GM23338 (cell line): ENCODE data around the gene MAD1L1.

ENCODE experiments used
- EZH2 ChIP-seq: fragments of 200-600 bp; sonication (generic); IDR thresholded peaks from one replicate; pipeline ENCODE4 v1.8.0; 2017; ENCODE audit warnings: antibody characterized with exemption, mild to moderate bottlenecking, low read depth; ENCODE audit not compliant: unreplicated experiment
- JUNB ChIP-seq: IDR thresholded peaks from one replicate; pipeline ENCODE4 v1.6.1; 2016; ENCODE audit warnings: antibody characterized with exemption; ENCODE audit not compliant: unreplicated experiment
- TF ChIP-seq, protein P1 (sequence below), 2 experiments: fragments of 200-600 bp in 1 of 2; sonication (generic) in 1 of 2; conservative IDR thresholded peaks; 2 replicates each; pipeline versions ENCODE4 v1.5.1 to v1.6.1; 2016 to 2017; ENCODE audit warnings: antibody characterized with exemption in 2 of 2, low read depth in 2 of 2, mild to moderate bottlenecking in 2 of 2, moderate library complexity in 1 of 2

GRCh38 chr7:2104107-2104710 lies 128.5 kb downstream of the MAD1L1 start:
- TF ChIP-seq, protein P1, sequence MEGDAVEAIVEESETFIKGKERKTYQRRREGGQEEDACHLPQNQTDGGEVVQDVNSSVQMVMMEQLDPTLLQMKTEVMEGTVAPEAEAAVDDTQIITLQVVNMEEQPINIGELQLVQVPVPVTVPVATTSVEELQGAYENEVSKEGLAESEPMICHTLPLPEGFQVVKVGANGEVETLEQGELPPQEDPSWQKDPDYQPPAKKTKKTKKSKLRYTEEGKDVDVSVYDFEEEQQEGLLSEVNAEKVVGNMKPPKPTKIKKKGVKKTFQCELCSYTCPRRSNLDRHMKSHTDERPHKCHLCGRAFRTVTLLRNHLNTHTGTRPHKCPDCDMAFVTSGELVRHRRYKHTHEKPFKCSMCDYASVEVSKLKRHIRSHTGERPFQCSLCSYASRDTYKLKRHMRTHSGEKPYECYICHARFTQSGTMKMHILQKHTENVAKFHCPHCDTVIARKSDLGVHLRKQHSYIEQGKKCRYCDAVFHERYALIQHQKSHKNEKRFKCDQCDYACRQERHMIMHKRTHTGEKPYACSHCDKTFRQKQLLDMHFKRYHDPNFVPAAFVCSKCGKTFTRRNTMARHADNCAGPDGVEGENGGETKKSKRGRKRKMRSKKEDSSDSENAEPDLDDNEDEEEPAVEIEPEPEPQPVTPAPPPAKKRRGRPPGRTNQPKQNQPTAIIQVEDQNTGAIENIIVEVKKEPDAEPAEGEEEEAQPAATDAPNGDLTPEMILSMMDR (conservative IDR thresholded peaks at IDR 0.05; ENCODE audit: low read depth in 2 of 2) = peak; percentile 54 to 67
- TF ChIP-seq JUNB (no peak), EZH2 (no peak)
